ENCODE results near the gene RNF13. TPM values are rescaled to one million over a fixed set of nuclear protein-coding genes. Genes with fewer than 3 reads are reported as not detected.
"Not testable (repeated sequence)": the region's sequence is repeated elsewhere in the genome, so short reads cannot be mapped to it uniquely, and the experiment has no call there.

The RNF13 gene
- total and polyA plus RNA-seq, 2 donors (not counting 1 experiment from before 2014, with no cell fraction given), result 38.0 to 86.5 TPM

DNA sequence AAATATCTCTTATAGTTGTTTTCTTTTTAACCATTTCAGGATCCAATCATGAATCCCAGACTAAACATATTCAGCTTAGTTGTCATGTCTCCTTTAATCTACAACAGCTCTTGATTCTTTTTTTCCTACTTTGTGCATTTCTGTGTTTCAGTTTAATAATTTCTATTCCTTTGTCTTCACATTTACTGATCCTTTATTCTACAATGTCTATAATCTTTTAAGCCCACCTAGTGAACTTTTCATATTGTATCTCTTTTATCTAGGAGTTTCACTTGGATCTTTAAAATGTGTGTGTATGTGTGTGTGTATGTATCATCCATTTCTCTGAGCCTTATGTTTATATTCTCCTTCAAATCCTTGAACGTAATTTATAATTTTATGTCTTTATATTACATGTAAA is 70.1 kb downstream of the RNF13 start:
- peaks cover 6% of the 10 kb centered on the region in 2 donors for H3K4me1 ChIP-seq (ENCODE audit: control insufficient read depth in 2 of 2, insufficient read depth in 2 of 2, low read length in 2 of 2)
- CTCF ChIA-PET, result no interaction called here
- no peaks in the 10 kb centered on the region for H3K27me3 ChIP-seq (replicated peaks in 1 of 4; ENCODE audit: control extremely low read depth in 1 of 4, control insufficient read depth in 3 of 4, insufficient read depth in 4 of 4, low read length in 3 of 4)
- H3K27ac Mint-ChIP-seq, result no peak overlapping the region
- DNase-seq (no peak), ATAC-seq (ENCODE audit: low read depth) (no peak)
- H3K27me3 Mint-ChIP-seq, result no peaks in the 10 kb centered on the region
- H3K4me2 ChIP-seq (replicated peaks; ENCODE audit: low read depth, low read length, poor library complexity, severe bottlenecking), result no peak overlapping the region
- peaks cover 3 to 8% of the 10 kb centered on the region in 2 experiments for H3K36me3 ChIP-seq (replicated peaks in 1 of 2; ENCODE audit: control extremely low read depth in 1 of 2, control insufficient read depth in 1 of 2, extremely low read depth in 1 of 2, insufficient read depth in 2 of 2, low read length in 1 of 2)
- intact Hi-C loops (cut with micrococcal nuclease), result no loop called here
- TF ChIP-seq EZH2 (IDR thresholded peaks at IDR 0.05; ENCODE audit: borderline replicate concordance, insufficient read depth, low read depth, low read length, poor library complexity, severe bottlenecking), result no peak
- TF ChIP-seq, protein P1, sequence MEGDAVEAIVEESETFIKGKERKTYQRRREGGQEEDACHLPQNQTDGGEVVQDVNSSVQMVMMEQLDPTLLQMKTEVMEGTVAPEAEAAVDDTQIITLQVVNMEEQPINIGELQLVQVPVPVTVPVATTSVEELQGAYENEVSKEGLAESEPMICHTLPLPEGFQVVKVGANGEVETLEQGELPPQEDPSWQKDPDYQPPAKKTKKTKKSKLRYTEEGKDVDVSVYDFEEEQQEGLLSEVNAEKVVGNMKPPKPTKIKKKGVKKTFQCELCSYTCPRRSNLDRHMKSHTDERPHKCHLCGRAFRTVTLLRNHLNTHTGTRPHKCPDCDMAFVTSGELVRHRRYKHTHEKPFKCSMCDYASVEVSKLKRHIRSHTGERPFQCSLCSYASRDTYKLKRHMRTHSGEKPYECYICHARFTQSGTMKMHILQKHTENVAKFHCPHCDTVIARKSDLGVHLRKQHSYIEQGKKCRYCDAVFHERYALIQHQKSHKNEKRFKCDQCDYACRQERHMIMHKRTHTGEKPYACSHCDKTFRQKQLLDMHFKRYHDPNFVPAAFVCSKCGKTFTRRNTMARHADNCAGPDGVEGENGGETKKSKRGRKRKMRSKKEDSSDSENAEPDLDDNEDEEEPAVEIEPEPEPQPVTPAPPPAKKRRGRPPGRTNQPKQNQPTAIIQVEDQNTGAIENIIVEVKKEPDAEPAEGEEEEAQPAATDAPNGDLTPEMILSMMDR (IDR thresholded peaks at IDR 0.05), result no peak
- H2AFZ ChIP-seq (ENCODE audit: insufficient read depth, low read depth, low read length, poor library complexity, severe bottlenecking), result no peak overlapping the region
- WGBS (ENCODE audit: insufficient coverage), result no CpG with 5 or more reads among the region's 1 CpG
- peaks cover 11% of the 10 kb centered on the region for H3K79me2 ChIP-seq (ENCODE audit: control insufficient read depth, insufficient read depth, low read length)
- H4K20me1 ChIP-seq (ENCODE audit: control insufficient read depth, insufficient read depth, low read length, poor library complexity, severe bottlenecking), result peaks cover 9% of the 10 kb centered on the region
- H3K4me3 Mint-ChIP-seq, result no peak overlapping the region
- peaks cover 0 to 2% (median 0%) of the 10 kb centered on the region in 3 donors for H3K9me3 ChIP-seq (ENCODE audit: control extremely low read depth in 1 of 3, control insufficient read depth in 2 of 3, insufficient read depth in 1 of 3, low read length in 2 of 3)
- POLR2A ChIA-PET, result no interaction called here
- H3K9me3 Mint-ChIP-seq (ENCODE audit: insufficient read depth), result peaks cover 4% of the 10 kb centered on the region
- H3K4me3 ChIP-seq (ENCODE audit: control extremely low read depth in 1 of 5, extremely low read depth in 1 of 5, insufficient read depth in 1 of 5, low read depth in 2 of 5, low read length in 4 of 5), result no peak overlapping the region
- no peak overlapping the region for H3K9ac ChIP-seq (ENCODE audit: low read length)
- H3K4me1 Mint-ChIP-seq, result peaks cover 15% of the 10 kb centered on the region
- no peak overlapping the region for H3K27ac ChIP-seq (ENCODE audit: low read length in 2 of 2)

DNA sequence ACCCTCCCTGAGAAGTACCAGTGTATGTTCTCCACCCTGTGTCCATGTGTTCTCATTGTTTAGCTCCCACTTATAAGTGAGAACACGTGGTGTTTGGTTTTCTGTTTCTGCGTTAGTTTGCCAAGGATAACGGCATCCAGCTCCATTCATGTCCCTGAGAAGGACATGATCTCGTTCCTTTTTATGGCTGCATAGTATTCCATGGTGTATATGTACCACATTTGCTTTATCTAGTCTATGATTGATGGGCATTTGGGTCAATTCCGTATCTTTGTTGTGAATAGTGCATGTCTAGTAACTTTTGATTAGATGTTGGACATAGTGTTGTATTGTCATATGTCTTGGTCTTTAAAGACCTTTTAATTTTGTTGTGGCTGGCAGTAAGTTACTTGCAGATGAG is 70.8 kb downstream of the RNF13 start:
- ATAC-seq (ENCODE audit: low read depth); intact Hi-C loops (cut with micrococcal nuclease); H3K4me2 ChIP-seq (replicated peaks; ENCODE audit: low read depth, low read length, poor library complexity, severe bottlenecking); H3K27ac ChIP-seq (ENCODE audit: low read length in 2 of 2); H3K9me3 ChIP-seq (ENCODE audit: control extremely low read depth in 1 of 3, control insufficient read depth in 2 of 3, insufficient read depth in 1 of 3, low read length in 2 of 3); H3K27me3 Mint-ChIP-seq; POLR2A ChIA-PET; H2AFZ ChIP-seq (ENCODE audit: insufficient read depth, low read depth, low read length, poor library complexity, severe bottlenecking); H3K4me3 Mint-ChIP-seq; H3K27me3 ChIP-seq (replicated peaks in 1 of 4; ENCODE audit: control extremely low read depth in 1 of 4, control insufficient read depth in 3 of 4, insufficient read depth in 4 of 4, low read length in 3 of 4); H3K4me3 ChIP-seq (ENCODE audit: control extremely low read depth in 1 of 5, extremely low read depth in 1 of 5, insufficient read depth in 1 of 5, low read depth in 2 of 5, low read length in 4 of 5); DNase-seq; H3K36me3 ChIP-seq (replicated peaks in 1 of 2; ENCODE audit: control extremely low read depth in 1 of 2, control insufficient read depth in 1 of 2, extremely low read depth in 1 of 2, insufficient read depth in 2 of 2, low read length in 1 of 2); H4K20me1 ChIP-seq (ENCODE audit: control insufficient read depth, insufficient read depth, low read length, poor library complexity, severe bottlenecking); H3K9me3 Mint-ChIP-seq (ENCODE audit: insufficient read depth); H3K27ac Mint-ChIP-seq; H3K9ac ChIP-seq (ENCODE audit: low read length); H3K4me1 ChIP-seq (ENCODE audit: control insufficient read depth in 2 of 2, insufficient read depth in 2 of 2, low read length in 2 of 2): not testable (repeated sequence)
- CTCF ChIA-PET, result interaction anchor here (1.1 to 1.2 kb wide), 2 partner anchors 13 to 15 kb away, joined by 3 to 5 read pairs; no protein-coding TSS in a partner anchor
- 97% methylated on average over 4 of the region's 5 CpGs for WGBS (ENCODE audit: insufficient coverage)
- peaks cover 11% of the 10 kb centered on the region for H3K79me2 ChIP-seq (ENCODE audit: control insufficient read depth, insufficient read depth, low read length)
- peaks cover 15% of the 10 kb centered on the region for H3K4me1 Mint-ChIP-seq

DNA sequence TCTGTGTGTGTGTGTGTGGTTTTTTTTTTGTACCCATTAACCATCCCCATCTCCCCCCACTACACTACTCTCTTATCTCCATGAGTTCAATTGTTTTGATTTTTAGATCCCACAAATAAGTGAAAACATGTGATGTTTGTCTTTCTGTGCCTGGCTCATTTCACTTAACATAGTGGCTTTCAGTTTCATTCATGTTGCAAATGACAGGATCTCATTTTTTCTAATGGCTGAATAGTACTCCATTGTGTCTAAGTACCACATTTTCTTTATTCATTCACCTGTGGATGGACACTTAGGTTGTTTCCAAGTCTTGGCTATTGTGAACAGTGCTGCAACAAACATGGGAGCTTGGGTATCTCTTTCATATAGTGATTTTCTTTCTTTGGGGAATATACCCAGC is 71.8 kb downstream of the RNF13 start:
- intact Hi-C loops (cut with micrococcal nuclease); H3K27me3 Mint-ChIP-seq: not testable (repeated sequence)

More for the DNA sequence above, 71.8 kb downstream of the RNF13 start:
- H3K27ac ChIP-seq (ENCODE audit: low read length in 2 of 2); H3K27ac Mint-ChIP-seq; H3K9me3 ChIP-seq (ENCODE audit: control extremely low read depth in 1 of 3, control insufficient read depth in 2 of 3, insufficient read depth in 1 of 3, low read length in 2 of 3); H3K27me3 ChIP-seq (replicated peaks in 1 of 4; ENCODE audit: control extremely low read depth in 1 of 4, control insufficient read depth in 3 of 4, insufficient read depth in 4 of 4, low read length in 3 of 4); H4K20me1 ChIP-seq (ENCODE audit: control insufficient read depth, insufficient read depth, low read length, poor library complexity, severe bottlenecking); DNase-seq; H3K4me3 ChIP-seq (ENCODE audit: control extremely low read depth in 1 of 5, extremely low read depth in 1 of 5, insufficient read depth in 1 of 5, low read depth in 2 of 5, low read length in 4 of 5); H3K4me2 ChIP-seq (replicated peaks; ENCODE audit: low read depth, low read length, poor library complexity, severe bottlenecking); H3K9me3 Mint-ChIP-seq (ENCODE audit: insufficient read depth); H3K4me3 Mint-ChIP-seq; H3K36me3 ChIP-seq (replicated peaks in 1 of 2; ENCODE audit: control extremely low read depth in 1 of 2, control insufficient read depth in 1 of 2, extremely low read depth in 1 of 2, insufficient read depth in 2 of 2, low read length in 1 of 2); H3K4me1 ChIP-seq (ENCODE audit: control insufficient read depth in 2 of 2, insufficient read depth in 2 of 2, low read length in 2 of 2); H3K9ac ChIP-seq (ENCODE audit: low read length); H2AFZ ChIP-seq (ENCODE audit: insufficient read depth, low read depth, low read length, poor library complexity, severe bottlenecking); POLR2A ChIA-PET; ATAC-seq (ENCODE audit: low read depth): not testable (repeated sequence)
- peaks cover 15% of the 10 kb centered on the region for H3K79me2 ChIP-seq (ENCODE audit: control insufficient read depth, insufficient read depth, low read length)
- CTCF ChIA-PET, result interaction anchor here (1.2 kb wide), 1 partner anchor 14 kb away, joined by 3 read pairs; no protein-coding TSS in a partner anchor
- peaks cover 15% of the 10 kb centered on the region for H3K4me1 Mint-ChIP-seq
